DMS79 treated with DMSO at 0.1 percent for 48 hours (cell line): ENCODE measurements around the gene ZNF662.
A peak's percentile ranks its signal among the peaks of the same experiment; 100 is the strongest.
"Not testable (repeated sequence)": the region's sequence is repeated elsewhere in the genome, so short reads cannot be mapped to it uniquely, and the experiment has no call there.

Experiments
- DNase-seq: peaks from one replicate; lab custom pipeline; 2025; lab: John Stamatoyannopoulos, UW

Gene ZNF662

GRCh38 chr3:42906070-42906847, at the start of gene ZNF662:
TSS of gene ZNF662 (plus strand) at chr3:42906142. CDS start at chr3:42908115, 1,973 bp downstream.
- no peak for DNase-seq

- DNase-seq: no peak
Measured at GRCh38 chr3:42856544-42856943, 49.4 kb upstream of the ZNF662 start.

GRCh38 chr3:42864321-42864950, 41.5 kb upstream of the ZNF662 start:
- DNase-seq: no peak

DNA sequence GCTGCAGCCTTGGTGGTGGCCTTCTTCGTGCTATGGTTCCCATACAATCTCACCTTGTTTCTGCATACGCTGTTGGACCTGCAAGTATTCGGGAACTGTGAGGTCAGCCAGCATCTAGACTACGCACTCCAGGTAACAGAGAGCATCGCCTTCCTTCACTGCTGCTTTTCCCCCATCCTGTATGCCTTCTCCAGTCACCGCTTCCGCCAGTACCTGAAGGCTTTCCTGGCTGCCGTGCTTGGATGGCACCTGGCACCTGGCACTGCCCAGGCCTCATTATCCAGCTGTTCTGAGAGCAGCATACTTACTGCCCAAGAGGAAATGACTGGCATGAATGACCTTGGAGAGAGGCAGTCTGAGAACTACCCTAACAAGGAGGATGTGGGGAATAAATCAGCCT, 40.7 kb upstream of the ZNF662 start:
- DNase-seq: peak; percentile 3

DNA sequence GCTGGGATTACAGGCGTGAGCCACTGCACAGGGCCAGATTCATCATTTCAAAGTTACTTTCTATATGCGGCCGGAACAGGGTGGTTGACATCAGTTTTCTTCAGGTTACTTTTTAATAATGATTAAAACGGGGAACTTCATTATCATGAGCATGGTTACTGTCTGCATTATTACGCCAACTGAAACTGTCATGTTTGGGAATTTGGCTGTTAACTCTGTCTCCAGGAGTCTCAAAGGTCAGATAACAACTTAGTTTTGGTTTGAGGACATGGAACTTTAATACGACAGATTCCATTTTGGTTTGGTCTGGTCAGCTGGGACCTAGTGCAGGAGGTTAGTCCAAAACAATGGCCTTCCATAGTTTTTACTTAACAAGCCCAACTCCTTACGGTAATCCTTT, 38.8 kb upstream of the ZNF662 start:
- DNase-seq: no peak

DNA sequence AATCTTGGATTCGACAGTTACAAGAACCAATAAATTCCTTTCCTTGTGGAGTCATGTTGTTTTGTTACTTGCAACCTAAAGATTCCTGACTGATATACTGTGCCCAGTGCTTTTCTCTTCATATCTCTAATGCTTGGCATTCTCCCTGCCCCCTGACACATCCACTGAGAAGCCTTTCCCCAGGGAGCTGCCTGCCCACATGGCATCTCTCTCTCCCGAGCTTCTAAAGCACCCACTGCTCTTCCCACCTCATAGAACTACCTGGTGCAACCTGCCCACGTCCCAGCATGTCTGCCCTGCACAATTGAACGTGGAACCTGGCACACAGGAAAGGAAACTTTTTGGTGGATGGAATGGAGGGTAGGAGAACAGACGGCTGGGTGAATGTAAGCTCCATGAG, 37.1 kb upstream of the ZNF662 start:
- DNase-seq: no peak

- DNase-seq: peak; percentile 46
Measured at GRCh38 chr3:42871592-42872196, 34.2 kb upstream of the ZNF662 start.

- DNase-seq: no peak
Measured at GRCh38 chr3:42872718-42873117, 33.2 kb upstream of the ZNF662 start.

DNA sequence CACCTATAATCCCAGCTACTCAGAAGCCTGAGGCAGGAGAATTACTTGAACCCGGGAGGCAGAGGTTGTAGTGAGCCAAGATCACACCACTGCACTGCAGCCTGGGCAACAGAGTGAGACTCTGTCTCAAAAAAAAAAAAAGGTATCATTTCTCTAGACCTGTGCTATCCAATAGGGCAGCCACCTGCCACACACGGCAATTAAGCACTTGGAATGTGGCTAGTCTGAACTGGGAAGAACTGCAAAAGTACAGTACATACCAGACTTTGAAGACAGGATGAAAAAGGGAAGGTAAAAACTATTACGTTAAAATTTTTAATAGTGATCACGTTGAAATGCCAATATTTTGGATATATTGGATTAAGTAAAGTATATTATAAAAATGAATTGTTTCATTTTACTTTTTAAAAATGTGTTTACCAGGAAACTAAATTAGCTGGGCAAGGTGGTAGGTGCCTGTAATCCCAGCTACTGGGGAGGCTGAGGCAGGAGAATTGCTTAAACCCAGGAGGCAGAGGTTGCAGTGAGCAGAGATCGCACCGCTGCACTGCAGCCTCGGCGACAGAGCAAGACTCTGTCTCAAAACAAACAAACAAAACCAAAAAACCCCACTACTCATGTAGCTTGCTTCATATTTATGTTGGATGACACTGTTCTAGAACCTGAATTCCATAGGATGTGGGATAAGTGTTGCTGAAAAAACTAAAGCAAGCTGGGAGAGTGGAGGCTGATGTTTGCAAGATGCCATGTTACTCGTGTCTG, 32.5 kb upstream of the ZNF662 start:
- no peak for DNase-seq

DNA sequence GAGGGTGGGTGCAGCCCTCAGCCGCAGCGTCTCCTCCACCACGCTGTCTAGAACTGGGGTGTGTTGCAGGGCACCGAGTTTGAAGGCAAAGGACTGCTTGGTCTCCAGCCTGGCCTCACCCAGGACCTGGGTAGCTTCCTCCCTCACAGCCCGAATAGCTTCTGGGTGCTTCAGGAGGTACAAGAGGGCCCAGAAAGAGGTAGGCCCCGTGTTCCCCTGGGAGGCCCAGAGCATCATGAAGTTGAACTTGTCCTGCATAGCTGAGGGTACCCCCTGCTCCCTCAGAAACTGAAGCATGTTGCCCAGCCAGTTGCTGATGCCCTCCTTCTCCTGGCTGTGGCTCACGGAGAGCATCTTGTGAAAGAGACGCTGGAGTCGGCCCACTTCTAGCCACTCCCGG, 31.2 kb upstream of the ZNF662 start:
- no peak for DNase-seq

- no peak for DNase-seq
Measured at GRCh38 chr3:42875325-42876151, 30.4 kb upstream of the ZNF662 start, which contains the start of gene CYP8B1. TSS of gene CYP8B1 (minus strand) at chr3:42875879. CDS start at chr3:42875816, 63 bp downstream.

DNA sequence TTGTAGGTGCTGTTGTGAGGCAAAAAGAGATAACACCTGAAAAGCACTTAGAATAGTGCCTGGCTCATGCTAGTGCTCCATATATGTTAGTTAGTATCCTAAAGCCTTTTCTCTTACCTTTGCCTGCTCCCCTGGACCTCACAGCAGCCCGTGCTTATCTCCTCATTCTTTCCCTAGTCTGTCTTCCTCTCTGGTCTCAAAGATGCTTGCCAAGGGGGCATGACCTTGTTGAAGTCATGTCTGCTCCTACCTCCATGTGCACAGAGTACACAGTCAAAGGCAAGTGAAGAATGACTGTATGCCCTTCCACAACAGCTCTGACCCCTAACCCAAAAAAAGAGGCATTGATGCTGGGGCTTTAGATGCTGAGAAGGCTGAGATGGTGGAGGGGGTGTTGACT, 29.5 kb upstream of the ZNF662 start:
- DNase-seq: no peak

GRCh38 chr3:42876940-42877720, 28.8 kb upstream of the ZNF662 start:
- DNase-seq: peak; percentile 35

GRCh38 chr3:42877881-42878280, 28.1 kb upstream of the ZNF662 start:
- no peak for DNase-seq

DNA sequence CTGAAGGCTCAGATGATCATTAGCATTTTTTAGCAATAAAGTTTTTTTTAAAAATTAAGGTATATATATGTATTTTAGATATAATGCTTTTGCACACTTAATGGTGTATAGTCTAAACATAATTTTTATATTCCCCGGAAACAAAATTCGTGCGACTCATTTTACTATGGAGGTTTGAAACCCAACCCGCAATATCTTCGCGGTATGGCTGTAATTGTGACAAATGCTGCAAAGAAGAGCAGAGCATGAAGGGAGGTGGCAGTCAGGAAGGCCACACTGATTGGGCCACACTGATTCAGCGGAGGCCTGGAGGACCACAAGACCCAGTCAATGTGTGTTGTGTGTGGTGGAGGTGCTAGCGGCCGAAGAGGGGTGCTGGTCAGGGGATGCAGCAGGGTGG, 25.8 kb upstream of the ZNF662 start:
- DNase-seq: no peak

- DNase-seq: peak; percentile 75
Measured at GRCh38 chr3:42880601-42881451, 25.1 kb upstream of the ZNF662 start.

DNA sequence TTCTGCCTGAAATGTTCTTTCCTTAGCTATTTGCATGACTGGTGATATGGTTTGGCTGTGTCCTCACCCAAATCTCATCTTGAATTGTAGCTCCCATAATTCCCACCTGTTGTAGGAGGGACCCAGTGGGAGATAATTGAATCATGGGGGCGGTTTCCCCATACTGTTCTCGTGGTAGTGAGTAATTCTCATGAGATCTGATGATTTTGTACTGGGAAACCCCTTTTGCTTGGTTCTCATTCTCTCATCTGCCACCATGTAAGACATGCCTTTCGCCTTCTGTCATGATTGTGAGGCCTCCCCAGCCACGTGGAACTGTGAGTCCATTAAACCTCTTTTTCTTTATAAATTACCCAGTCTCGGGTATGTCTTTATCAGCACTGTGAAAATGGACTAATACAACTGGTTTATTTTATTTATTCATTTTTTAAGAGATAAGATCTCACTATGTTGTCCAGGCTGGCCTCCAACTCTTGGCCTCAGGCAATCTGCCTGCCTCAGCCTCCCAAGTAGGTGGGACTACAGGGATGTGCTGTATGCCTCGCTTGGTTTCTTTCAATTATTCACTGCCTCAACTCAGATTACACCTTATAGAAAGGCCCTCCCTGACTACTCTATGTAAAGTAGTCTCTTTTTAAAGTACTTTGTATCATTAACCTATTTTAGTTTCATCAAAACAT, 22.6 kb upstream of the ZNF662 start:
- DNase-seq: not testable (repeated sequence)

DNA sequence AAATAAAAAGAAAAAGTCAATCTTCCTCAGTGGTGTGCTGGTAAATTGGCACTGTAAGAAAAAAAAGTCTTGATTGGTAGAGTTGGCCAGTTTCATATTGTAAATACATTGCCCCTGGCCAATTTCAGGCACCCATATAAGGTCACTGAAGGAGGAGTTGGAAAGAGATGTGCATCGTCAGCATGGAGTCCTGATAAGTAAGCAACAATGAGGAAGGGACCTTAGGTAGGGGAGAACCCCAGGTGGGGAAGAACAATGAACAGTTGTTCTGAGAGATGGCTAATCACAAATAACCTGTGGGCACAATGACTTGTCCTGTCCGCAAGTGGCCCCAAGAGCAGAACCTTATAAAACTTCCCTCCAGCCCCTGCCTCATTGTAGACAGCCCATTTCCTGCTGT, 21.6 kb upstream of the ZNF662 start:
- DNase-seq: no peak

DNA sequence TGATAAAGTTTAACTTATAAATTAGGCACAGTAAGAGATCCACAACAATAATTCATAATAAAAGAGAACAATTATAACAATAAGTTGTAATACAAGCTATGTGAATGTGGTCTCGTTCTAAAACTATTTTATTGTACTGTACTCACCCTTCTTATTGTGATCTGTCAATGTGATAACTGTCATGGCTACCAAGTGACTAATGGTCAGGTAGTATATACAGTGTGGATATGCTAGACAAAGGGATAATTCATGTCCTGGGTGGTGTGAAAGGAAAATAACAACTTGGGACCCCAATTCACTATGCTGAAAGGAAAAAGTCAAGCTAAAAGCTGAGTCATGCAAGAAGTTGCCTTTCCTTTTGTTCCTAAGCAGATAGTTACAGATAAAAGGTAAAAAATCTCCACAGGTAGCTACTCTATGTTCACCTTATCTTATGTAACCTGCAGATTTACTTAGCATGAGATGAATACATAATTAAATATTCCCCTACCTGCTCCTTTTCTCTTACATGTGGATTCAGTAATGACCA, 19.6 kb upstream of the ZNF662 start:
- DNase-seq: no peak
